ENCODE results near the gene ZFP36L2. TPM values are rescaled to one million over a fixed set of nuclear protein-coding genes. Genes with fewer than 3 reads are reported as not detected.

ZFP36L2 gene
- total RNA-seq, 2 donors from 2014 or later, result 77.1 to 114 TPM

GRCh38 chr2:43227830-43228281 lies 1.4 kb upstream of the ZFP36L2 start:
- H3K27me3 ChIP-seq (ENCODE audit: control insufficient read depth, insufficient read depth, low read length, poor library complexity, severe bottlenecking), result no peaks in the 10 kb centered on the region
- peak overlapping the region; percentile 75 for H3K9ac ChIP-seq (ENCODE audit: extremely low read depth, low read length, poor library complexity, severe bottlenecking)
- no peak for DNase-seq
- peak overlapping the region; percentile 72 for H3K27ac Mint-ChIP-seq
- no peak for TF ChIP-seq CTCF (conservative IDR thresholded peaks at IDR 0.05)
- no peaks in the 10 kb centered on the region for H3K27me3 Mint-ChIP-seq (ENCODE audit: insufficient read depth)
- H3K9me3 ChIP-seq (ENCODE audit: control insufficient read depth, low read length), result no peaks in the 10 kb centered on the region
- H3K4me3 ChIP-seq (ENCODE audit: low read length), result peak overlapping the region; percentile 85
- H3K9me3 Mint-ChIP-seq, result no peaks in the 10 kb centered on the region
- H3K36me3 ChIP-seq (ENCODE audit: control insufficient read depth, insufficient read depth, low read length), result peaks cover 14% of the 10 kb centered on the region
- no peak overlapping the region for H3K27ac ChIP-seq (ENCODE audit: low read depth, low read length)
- peaks cover 13% of the 10 kb centered on the region for H3K4me1 ChIP-seq (ENCODE audit: control insufficient read depth, insufficient read depth, low read length)
- 17 to 26% methylated on average over 10 of the region's 10 CpGs for WGBS, 2 experiments (ENCODE audit: insufficient coverage in 1 of 2, insufficient read length in 1 of 2)
- peaks cover 27% of the 10 kb centered on the region for H3K4me1 Mint-ChIP-seq
- H3K36me3 Mint-ChIP-seq (ENCODE audit: low read depth), result peaks cover 23% of the 10 kb centered on the region
- H3K4me3 Mint-ChIP-seq, result peak overlapping the region; percentile 87

- H3K36me3 ChIP-seq (ENCODE audit: control insufficient read depth, insufficient read depth, low read length), result peaks cover 20% of the 10 kb centered on the region
- Mint-ChIP-seq H3K36me3 (ENCODE audit: low read depth) (peaks cover 26% of the 10 kb centered on the region), H3K9me3 (no peaks in the 10 kb centered on the region), H3K27ac (peak overlapping the region; percentile 92), H3K27me3 (ENCODE audit: insufficient read depth) (no peaks in the 10 kb centered on the region), H3K4me3 (peak overlapping the region; percentile 87), H3K4me1 (peaks cover 34% of the 10 kb centered on the region)
- H3K27me3 ChIP-seq (ENCODE audit: control insufficient read depth, insufficient read depth, low read length, poor library complexity, severe bottlenecking), result no peaks in the 10 kb centered on the region
- H3K27ac ChIP-seq (ENCODE audit: low read depth, low read length), result peak overlapping the region; percentile 89
- WGBS, 2 experiments (ENCODE audit: insufficient coverage in 1 of 2, insufficient read length in 1 of 2), result 0 to 1% methylated on average over 9 to 77 of the region's 77 CpGs
- H3K4me1 ChIP-seq (ENCODE audit: control insufficient read depth, insufficient read depth, low read length), result peaks cover 18% of the 10 kb centered on the region
- peak overlapping the region; percentile 75 for H3K9ac ChIP-seq (ENCODE audit: extremely low read depth, low read length, poor library complexity, severe bottlenecking)
- H3K4me3 ChIP-seq (ENCODE audit: low read length), result peak overlapping the region; percentile 85
- peak; percentile 54 for TF ChIP-seq CTCF (conservative IDR thresholded peaks at IDR 0.05)
- peak; percentile 93 for DNase-seq
- H3K9me3 ChIP-seq (ENCODE audit: control insufficient read depth, low read length), result no peaks in the 10 kb centered on the region
These were observed 786 bp upstream of the ZFP36L2 start for GRCh38 chr2:43226955-43227829.

- peak overlapping the region; percentile 89 for H3K27ac ChIP-seq (ENCODE audit: low read depth, low read length)
- no peaks in the 10 kb centered on the region for H3K27me3 ChIP-seq (ENCODE audit: control insufficient read depth, insufficient read depth, low read length, poor library complexity, severe bottlenecking)
- 0% methylated on average over 8 to 80 of the region's 80 CpGs for WGBS, 2 experiments (ENCODE audit: insufficient coverage in 1 of 2, insufficient read length in 1 of 2)
- no peaks in the 10 kb centered on the region for H3K9me3 Mint-ChIP-seq
- DNase-seq, result no peak
- peaks cover 45% of the 10 kb centered on the region for H3K4me1 Mint-ChIP-seq
- H3K9me3 ChIP-seq (ENCODE audit: control insufficient read depth, low read length), result no peaks in the 10 kb centered on the region
- H3K36me3 Mint-ChIP-seq (ENCODE audit: low read depth), result peaks cover 22% of the 10 kb centered on the region
- H3K9ac ChIP-seq (ENCODE audit: extremely low read depth, low read length, poor library complexity, severe bottlenecking), result peak overlapping the region; percentile 66
- peak overlapping the region; percentile 87 for H3K4me3 Mint-ChIP-seq
- H3K27me3 Mint-ChIP-seq (ENCODE audit: insufficient read depth), result no peaks in the 10 kb centered on the region
- peak overlapping the region; percentile 85 for H3K4me3 ChIP-seq (ENCODE audit: low read length)
- H3K4me1 ChIP-seq (ENCODE audit: control insufficient read depth, insufficient read depth, low read length), result peaks cover 23% of the 10 kb centered on the region
- no peak for TF ChIP-seq CTCF (conservative IDR thresholded peaks at IDR 0.05)
- peak overlapping the region; percentile 87 for H3K27ac Mint-ChIP-seq
- H3K36me3 ChIP-seq (ENCODE audit: control insufficient read depth, insufficient read depth, low read length), result peaks cover 22% of the 10 kb centered on the region
These were observed 433 bp downstream of the ZFP36L2 start for GRCh38 chr2:43225788-43226557.
